Midbrain (tissue), 1 donor: ENCODE results near the gene DSCAML1.
A peak's percentile ranks its signal among the peaks of the same experiment; 100 is the strongest.

Source experiments
- DNase-seq: peaks from one replicate; lab custom pipeline; 2025; lab: John Stamatoyannopoulos, UW

DSCAML1 gene

DNA sequence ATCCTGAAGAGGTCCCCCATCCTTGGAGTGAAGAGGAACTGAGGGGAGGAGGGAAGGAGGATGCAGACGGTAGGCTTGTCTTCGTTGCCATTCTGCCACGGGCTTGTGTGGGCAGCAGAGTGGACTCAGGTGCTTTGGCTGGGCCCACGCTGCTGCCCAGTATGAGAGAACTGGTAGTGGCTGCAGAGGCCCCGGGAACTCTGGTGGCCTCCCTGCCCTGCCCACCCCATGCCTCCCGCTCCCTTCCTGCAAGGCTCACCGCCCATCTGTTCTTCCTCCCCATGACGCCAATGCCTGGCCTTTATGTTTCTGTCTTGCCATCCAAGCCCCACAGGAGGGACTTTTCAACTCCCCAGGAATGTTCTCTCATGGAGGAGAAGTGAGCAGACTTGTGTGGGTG is 157.4 kb downstream of the DSCAML1 start:
- no peak for DNase-seq

DNA sequence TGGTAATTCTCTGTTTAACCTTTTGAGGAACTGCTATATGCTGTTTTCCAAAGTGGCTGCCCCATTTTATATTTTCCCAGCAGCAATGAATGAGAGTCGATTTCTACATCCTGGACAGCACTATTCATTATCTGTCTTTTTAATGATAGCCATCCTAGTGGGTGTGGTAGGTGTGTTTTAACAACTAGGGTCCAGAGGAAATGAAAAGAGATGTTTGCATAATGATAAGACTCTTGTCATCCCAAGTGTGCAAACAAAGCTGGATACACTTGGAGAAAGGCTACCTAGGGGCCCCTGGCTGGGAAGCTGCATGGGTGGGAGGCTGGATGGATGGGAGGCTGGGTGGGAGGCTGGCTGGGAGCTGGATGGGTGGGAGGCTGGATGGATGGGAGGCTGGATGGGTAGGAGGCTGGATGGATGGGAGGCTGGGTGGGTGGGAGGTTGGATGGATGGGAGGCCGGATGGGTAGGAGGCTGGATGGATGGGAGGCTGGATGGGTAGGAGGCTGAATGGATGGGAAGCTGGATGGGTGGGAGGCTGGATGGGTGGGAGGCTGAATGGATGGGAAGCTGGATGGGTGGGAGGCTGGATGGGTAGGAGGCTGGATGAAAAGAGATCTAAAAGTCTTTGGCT is 158.0 kb downstream of the DSCAML1 start:
- DNase-seq = no peak

DNA sequence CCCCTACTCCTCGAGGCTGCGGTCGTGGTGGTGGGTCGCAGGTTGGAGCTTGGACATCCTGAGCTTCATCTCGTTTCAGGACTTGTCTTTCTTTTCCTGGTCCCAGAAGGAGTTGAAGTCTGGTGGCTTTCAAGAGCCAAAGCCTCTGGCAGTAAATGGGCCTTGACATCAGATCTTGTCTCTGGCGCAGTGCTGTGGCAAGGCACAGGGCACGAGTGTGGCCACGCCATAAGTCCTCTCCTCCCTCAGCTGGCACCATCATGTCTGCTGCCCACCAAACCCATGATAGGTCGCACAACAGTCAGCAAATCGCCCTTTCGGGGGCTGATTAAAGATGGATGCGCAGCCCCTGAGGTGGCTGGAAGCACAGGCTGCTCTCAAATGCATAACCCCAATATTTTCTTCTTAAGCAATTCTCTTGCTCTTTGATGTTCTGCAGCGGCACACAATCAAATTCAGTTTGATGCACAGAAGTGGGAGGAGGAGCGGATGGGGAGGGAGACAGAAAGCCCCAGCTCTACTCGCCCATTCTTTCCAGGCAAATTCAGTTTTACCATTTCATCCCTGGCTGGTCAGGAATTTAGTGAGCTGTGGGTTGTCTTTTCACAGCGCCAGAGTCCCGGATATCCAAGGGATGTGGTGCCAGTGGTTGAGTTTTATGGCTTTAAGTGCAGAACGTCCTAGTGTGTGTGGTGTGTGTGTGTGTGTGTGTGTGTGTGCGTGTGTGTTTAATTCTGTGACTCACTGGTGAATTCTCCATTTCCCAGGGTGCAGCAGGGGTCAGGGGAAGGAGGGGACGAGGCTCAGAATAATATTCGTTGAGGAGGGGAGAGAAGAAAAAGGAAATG is 162.0 kb downstream of the DSCAML1 start:
- no peak for DNase-seq

DNA sequence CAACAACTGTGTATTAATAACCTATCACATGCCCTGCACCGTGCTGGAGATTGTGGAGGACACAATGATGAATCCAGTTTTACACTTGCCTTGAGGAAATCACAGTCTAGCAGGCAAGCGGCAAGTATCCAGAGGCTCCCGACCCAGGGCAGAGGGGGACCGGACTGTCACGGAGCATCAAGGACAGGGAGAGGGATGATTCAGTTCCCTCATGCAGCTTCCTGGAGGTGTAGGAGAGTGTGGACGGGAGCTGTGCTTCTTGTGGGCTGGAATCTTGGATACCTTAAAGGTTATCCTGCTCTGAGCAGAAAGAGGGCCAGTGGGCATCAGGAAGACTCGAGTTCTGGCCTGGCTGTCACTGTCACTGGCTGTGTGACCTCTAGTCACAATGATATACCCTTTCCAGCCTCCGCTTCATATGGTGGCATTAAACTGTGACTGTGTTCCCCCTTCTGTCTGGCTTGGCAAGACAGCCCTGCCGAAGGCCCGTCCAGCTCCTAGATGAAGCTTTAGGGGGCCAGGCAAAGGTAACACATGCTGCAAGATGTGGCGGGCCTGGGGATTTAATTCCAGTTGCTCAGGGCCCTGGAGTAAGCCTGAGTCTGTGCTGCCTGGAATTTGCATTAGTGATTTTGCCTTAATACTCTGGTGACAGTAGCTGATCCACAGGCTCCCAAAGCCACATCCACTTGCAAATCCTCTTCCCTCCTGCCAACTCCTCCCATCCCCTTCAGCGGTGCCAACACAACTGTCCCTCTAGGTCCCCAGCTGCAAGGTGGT is 162.8 kb downstream of the DSCAML1 start:
- DNase-seq = no peak

DNA sequence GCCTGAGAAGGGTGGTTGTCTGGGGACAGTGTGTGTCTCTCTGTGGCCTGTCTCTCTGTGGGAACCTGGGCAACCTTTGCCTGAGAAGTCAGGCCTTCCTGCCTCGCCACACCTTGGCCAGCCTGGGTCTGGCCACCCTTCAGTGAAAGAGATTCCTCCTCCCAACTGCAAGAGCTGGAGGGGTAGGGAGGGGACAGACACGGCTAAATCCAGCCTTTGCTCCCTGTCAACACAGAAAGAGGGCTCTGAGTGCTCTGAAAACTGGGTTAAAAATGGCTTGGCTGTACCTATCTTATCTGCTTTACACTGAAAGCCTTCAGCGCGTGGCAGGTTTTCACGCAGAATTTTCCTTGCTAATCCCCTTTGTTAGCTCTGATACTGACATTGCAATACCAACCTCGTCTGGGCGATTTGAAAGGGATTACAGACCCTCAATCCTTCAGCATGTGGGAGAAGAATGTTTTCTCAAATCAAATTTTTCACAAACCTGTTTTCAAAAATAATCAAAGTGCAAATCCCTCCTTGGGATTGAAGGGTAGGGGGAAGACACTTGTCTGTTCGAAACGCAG is 163.7 kb downstream of the DSCAML1 start:
- no peak for DNase-seq

DNA sequence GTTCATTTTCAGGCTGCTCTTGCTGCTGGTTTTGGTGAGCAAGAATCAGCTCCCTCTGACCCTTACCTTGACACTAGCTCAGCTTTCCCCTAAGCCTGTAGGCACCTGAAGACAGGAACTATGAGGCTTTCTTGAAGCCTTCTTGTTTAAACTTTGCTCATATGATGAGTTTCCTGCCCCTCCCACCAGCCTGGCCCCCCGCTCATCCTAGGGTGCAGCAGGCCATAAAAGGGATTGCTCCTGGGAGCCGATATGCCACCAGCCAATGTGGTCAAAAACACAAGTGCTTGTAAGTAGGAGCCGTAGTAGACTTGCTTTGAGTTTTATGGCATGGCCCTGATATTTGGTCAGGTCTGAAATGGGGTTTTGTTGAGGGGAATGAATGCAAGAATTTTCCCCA is 164.7 kb downstream of the DSCAML1 start:
- no peak for DNase-seq

DNA sequence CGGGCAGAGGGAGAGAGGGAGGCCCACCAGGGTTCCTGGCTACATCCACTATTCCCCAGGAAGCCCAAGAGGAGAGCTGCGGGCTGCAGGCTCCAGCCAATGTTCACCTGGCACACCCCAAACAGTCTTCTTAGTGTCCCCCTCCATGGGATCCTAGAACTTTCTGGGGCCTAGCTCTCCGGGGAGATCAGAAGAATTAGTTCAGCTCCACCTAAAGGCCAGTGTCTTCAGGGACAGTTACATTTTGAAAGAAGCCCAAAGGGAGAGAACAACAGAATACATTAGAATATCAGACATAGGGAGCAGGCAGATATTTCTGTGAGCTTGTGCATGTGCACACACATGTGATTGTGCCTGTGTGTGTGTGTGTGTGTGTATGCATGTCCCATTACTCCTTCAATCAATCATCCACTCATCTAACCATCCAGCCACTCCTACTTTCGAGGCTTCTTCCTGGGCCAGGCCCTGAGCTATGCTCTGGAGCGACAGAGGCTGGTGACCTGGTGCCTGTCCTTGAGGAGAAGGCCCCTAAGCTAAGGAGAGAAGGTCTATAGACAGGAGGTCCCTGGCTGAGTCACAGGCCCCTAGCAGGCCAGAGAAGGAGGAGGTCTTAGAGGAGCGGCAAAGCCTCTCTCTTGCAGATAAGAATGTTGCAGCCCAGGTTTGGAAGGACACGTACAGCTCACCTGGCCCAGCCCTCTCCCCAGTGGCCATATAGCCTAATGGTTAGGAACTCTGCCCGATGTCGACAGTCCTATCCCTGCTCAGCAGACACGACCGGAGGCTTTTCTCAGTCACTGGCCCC is 165.5 kb downstream of the DSCAML1 start:
- no peak for DNase-seq

DNA sequence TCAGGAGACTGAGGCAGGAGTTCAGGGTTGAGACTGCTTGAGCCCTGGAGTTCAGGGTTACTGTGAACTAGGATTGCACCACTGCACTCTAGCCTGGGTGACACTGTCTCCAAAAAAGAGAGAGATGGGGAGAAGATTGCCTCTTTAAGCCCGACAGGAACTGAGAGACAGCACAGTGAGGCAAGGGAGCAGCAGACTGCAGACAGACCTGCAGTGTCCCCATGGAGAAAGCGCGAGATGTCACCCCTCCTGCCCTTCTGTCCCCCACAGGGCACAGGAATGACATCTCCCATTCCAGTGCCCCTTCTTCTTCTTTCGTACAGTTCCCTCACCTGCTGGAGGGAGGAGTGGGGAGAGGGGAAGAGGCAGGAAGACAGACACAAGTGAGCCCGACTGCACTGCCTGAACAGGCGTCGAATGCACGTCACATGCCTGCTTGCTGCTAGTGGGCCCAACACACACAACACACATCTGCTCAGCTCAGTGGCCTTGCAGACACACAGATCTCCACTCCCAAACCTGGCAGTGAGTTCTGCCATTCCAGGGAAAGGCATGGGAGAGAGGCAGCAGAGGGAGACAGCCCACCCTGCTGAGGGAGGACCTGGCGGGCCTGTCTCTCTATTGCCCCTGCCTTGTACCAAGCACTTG is 167.0 kb downstream of the DSCAML1 start:
- no peak for DNase-seq

DNA sequence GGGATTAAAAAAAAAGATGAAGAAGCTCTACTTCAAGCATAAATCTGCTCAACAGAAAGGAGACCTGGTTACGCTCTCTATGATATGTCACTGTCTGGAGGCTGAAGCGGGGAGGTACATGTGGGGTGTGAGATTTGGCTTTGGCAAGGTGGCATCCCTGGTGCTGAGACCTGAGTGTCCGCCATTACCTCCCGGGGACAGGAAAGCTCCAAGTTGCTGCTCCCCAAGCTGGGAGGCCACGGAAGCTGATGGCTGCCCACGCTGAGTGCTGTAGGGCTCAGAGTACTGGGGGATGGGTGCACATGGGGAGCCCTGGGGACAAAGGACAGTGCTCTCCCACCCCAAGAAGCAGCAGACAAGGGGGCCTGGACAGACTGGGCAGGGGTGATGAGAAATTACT is 167.9 kb downstream of the DSCAML1 start:
- DNase-seq = no peak

DNA sequence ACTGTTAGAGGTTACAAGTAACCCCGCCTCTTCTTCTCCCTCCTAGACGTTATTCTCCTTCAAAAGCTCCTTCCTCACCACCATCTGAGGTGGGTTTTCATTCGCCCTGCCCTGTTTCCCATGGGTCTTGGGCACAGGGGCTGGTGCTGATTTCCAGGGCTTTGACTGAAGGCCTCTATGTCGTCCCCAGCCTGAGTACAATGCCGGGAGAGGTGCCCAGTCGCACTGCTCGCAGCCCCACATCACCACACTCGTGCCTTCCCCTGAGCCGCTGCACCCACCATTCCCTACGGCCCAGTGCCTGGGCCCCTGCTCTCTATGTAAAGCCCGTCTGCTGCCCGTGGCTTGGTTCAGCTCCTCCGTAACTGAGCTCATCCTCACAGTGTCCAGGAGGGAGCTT is 169.8 kb downstream of the DSCAML1 start:
- DNase-seq = peak; percentile 72

DNA sequence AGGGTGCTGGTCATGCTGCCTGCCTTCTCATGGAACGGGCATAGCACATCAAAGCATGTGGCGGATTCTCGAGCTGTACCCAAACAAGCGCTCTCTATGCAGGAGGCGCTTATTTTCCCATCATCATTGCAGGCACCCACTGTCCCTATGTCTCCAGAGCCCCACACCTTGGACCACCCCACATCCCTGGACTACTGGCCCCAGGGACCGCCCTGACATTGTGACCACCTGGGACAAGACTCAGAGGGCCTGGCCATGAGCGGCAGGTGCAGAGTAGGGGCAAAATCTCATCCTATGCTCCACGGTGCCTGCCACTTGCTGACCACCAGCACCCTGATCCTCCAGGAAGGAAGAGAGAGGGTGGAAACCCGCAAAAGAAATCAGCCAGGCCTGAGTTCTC is 170.4 kb downstream of the DSCAML1 start:
- DNase-seq = no peak

DNA sequence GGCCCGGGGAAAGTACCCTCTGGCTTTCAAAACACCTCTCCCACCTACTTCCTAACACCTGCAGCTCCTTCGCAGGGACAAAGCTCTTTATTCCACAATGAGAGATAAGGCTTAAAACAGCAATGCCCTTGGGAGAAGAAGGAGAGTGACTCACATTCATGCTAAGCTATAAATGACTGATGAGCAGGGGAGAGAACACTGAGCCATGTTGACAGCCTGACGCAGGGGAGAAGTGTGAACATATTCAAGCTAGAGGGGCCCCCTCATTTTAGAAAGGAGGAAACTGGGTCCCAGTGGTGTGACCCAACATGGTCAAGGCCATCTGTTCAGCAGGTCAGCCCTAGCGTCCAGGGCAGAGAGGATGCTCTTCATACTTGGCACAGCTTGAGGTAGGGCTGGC is 171.8 kb downstream of the DSCAML1 start:
- DNase-seq = no peak

DNA sequence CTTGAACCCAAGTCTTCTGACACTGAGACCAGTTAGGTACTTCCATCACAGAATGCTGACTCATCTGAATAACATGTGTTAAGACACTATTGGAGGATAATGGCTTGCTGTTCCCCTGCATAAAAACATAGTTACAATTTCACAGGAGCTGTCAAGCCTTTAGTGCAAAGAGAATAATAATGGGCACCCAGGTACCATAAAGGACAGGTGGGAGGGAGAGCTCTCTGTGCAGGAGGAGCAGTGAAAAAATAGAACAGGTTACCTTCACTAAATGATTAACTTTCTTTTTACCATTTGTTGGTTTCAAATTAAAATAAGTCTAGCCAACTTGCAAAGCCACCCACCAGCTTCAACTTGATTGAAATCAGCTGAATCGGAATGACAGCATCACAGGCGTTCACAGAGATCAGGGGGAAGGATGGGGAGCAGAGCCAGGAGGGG is 173.2 kb downstream of the DSCAML1 start:
- no peak for DNase-seq

DNA sequence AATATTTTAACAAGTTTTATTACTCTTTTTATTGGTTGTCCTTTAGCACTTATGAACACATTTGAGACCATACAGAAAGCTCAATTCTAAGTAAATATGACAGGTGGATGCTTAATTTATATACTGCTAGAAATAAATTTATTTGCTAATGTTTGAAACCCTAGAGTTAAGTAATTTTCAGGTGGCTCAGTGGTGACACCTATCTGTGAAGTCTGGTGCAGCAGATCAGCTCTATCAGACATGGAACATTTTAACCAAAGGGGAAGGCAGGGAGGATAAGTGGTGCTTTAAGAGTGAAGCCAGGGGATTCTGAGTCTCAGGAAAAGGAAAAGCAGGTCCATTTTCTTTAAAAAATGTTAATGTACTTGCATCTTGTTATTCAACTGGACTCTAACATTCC is 175.8 kb downstream of the DSCAML1 start:
- DNase-seq = no peak

DNA sequence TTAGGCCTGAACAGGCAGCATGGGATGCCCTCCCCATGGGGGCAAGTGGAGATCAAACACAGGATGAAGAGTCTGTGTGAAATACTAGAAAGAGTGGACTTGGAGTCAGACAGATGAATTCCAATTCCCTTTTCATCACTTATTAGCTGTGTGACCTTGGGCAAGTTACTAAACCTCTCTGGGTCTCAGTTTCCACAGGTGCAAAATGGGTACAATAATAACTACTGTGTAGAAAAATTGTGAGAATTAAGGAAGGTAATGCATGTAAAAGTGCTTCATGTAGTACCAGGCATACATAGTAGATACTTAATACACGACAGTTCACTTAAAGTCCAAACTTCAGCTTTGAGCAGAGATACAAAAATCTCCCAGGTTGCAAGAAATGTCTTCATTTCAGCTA is 176.4 kb downstream of the DSCAML1 start:
- no peak for DNase-seq

DNA sequence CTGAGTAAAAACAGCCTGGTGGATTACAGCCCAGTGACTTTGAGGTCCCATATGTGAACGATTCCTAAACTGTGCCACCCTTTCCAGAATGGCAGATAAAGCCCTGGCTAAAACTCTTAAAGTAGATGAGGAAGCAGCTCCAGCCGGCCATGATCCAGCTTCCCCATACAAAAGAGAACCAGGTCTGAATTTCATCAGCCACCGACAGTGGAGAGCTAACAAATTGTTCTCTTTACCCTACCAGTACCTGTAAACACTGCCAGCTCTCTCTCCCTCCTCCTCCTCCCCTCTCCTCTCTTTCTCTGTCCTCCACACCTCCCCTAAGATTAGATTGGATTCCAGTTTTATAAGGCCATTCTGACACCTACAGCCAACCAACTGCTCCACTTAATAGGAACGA is 176.9 kb downstream of the DSCAML1 start:
- no peak for DNase-seq

DNA sequence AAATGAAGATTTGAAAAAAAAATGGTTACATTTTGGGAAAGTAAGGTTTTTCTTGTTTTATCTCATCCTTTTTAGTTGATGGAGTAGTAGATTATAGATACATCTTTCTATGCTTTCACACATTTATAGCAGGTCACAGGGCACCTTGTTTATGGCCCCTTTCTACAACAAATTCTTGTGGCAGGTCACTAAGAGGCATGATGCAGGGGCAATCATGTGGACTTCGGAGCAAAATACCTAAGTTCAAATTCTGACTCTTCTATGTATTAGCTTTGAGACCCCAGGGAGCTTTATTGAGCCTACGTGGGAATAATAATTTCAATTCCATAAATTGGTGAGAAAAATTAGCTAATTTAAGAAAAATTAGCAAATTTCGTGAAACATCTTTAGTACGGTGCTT is 177.4 kb downstream of the DSCAML1 start:
- DNase-seq = no peak

DNA sequence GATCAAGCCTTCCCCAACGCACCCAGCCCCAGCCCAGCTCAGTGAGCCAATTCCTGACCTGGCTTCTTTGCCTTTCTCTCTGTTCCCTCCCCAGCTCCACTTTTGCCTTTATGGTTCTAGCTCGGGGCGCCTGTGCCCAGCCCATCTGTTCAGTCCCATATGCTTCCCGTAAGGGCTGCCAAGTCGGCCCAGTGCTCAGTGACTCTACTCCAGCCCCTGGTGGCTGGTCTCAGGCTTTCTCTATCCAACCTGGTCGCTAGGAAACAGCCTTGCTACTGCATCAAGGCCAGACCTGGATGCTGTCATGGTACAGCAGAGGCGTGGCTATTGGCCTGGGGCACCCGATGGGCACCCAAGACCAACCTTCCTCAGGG is 178.0 kb downstream of the DSCAML1 start:
- no peak for DNase-seq

DNA sequence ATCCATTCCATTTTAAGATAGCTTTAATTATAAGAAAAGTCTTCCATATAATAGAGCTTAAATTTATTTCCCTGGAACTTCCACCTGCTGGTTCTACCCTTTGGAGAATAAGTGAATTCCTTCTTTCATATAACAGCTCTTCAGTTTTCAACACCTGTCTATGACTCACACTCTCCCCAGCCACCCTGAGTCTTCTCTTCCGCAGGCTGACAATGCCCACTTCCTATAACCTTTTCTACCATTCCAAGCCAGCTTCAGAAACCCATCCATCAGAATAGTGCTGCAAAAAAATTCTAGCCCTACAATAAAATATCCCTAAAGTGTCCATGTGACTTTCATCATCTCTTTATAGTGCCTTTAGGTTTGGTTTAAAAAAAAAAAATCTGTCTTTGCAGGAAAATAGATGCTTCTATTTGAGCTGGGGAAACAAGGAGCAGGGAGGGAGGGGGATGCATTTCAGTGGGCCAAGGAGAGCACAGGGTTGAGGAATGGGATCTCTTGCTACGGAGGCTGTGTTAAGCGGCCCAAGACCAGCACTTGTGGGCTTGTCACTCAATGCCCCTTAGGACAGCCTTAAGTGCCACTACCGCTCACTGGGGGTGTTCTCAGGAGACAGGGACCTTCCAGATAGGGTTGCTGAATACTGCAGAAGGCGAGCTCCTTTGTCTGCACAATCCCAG is 178.6 kb downstream of the DSCAML1 start:
- no peak for DNase-seq

DNA sequence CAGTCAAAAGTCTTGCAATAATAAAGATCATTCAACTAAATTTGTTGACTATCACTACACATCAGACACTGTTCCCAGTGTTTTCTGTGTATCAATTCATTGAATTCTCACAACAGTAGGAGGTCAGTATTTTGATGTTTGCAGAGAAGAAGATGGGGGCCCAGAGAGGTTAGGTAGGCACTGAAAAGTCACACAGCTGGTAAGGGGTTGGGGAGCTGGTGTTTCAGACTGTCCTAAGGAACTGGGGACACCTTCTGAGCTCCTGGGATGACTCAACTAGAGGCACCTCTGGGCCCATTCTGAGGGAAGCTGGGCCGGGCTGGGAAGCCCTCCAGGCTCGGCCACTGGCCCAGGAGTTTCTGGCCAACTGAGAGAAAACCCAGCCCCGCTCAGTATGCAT is 180.0 kb downstream of the DSCAML1 start:
- DNase-seq = no peak

DNA sequence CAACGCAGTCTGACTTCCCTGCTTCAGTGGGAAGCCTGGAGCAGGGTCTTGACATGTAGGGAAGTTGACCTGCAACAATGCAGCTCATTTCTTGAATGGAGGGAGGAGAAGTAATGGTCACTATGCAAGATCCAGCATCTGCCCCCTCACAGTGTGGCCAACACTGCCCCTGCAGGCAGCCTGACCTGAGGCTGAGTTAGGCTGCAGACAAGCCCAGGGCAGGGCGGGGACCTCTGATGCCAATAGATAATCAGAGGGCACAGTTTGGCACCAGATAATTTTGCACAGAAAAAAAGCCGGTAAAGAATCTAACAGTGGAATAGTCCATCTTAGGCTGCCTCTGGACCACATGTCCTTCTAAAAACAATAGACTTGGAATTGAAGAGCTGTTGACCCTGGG is 182.3 kb downstream of the DSCAML1 start:
- no peak for DNase-seq
